ENCODE data around the gene ACOX3. TPM values are rescaled to one million over a fixed set of nuclear protein-coding genes. Genes with fewer than 3 reads are reported as not detected.
"Not testable (repeated sequence)": the region's sequence is repeated elsewhere in the genome, so short reads cannot be mapped to it uniquely, and the experiment has no call there.

The ACOX3 gene
- total and polyA plus RNA-seq, 10 of the 15 experiments (the other 5 are each of a cell fraction or from before 2014, with no cell fraction given), result 2.0 to 24.5 (median 14.0) TPM

DNA sequence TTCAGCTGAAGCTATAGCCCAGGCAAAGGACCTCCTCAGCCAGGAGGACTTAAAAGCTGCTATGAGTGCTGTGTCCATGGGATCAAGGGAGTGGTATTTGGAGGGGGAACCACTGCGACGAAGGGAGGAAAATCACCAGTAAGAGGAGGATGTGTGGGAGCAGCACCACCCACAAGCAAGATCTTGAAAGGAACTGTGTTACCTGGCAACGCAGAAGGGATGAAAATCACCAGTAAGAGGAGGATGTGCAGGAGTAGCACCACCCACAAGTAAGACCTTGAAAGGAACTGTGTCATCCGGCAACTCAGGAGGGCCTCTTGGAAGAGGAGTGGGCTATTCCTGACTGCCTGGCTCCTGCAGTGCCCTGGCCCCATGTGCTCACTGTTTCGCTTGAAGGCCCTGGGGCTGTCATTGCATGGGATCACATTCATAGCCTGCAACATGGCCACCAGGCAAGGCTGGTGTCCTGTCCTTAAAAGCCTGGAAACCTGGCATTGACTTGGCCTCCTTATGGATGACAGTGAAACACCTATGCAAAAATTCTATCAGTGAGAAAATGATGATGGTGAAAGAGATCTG is 48.4 kb upstream of the ACOX3 start (continued):
- TF ChIP-seq, protein P1, sequence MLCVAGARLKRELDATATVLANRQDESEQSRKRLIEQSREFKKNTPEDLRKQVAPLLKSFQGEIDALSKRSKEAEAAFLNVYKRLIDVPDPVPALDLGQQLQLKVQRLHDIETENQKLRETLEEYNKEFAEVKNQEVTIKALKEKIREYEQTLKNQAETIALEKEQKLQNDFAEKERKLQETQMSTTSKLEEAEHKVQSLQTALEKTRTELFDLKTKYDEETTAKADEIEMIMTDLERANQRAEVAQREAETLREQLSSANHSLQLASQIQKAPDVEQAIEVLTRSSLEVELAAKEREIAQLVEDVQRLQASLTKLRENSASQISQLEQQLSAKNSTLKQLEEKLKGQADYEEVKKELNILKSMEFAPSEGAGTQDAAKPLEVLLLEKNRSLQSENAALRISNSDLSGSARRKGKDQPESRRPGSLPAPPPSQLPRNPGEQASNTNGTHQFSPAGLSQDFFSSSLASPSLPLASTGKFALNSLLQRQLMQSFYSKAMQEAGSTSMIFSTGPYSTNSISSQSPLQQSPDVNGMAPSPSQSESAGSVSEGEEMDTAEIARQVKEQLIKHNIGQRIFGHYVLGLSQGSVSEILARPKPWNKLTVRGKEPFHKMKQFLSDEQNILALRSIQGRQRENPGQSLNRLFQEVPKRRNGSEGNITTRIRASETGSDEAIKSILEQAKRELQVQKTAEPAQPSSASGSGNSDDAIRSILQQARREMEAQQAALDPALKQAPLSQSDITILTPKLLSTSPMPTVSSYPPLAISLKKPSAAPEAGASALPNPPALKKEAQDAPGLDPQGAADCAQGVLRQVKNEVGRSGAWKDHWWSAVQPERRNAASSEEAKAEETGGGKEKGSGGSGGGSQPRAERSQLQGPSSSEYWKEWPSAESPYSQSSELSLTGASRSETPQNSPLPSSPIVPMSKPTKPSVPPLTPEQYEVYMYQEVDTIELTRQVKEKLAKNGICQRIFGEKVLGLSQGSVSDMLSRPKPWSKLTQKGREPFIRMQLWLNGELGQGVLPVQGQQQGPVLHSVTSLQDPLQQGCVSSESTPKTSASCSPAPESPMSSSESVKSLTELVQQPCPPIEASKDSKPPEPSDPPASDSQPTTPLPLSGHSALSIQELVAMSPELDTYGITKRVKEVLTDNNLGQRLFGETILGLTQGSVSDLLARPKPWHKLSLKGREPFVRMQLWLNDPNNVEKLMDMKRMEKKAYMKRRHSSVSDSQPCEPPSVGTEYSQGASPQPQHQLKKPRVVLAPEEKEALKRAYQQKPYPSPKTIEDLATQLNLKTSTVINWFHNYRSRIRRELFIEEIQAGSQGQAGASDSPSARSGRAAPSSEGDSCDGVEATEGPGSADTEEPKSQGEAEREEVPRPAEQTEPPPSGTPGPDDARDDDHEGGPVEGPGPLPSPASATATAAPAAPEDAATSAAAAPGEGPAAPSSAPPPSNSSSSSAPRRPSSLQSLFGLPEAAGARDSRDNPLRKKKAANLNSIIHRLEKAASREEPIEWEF (IDR thresholded peaks at IDR 0.05; ENCODE audit: insufficient replicate concordance, low read depth, low read length), result no peak
- no peak for TF ChIP-seq SREBF1 (IDR thresholded peaks at IDR 0.05; ENCODE audit: low read length)

DNA sequence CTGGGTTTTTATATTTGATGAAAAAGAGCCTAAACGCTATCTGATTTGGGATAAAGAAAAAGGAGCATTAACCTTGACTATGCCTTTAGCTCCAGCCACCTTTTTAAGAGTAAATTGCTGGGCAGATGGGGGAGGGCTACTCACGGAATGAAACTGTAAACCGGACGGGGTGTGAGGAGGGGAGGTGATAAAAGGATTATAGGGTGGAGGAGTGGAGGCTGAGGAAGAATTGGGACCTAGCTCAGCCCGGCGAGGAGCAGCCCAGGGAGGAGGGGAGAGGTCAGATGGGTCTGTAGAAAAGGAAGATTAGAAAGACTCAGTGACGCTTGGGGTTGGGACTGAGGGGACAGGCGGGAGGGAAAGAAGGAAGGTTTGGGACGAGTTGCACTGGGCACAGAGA is 46.1 kb upstream of the ACOX3 start:
- RAD21 ChIA-PET (ENCODE audit: unreplicated experiment); H3K9me3 ChIP-seq (replicated peaks; ENCODE audit: control insufficient read depth, insufficient read depth, low read length); ATAC-seq; POLR2A ChIA-PET; H2AFZ ChIP-seq (ENCODE audit: control insufficient read depth, low read depth, low read length); BruUV-seq (replicated peaks); SMC1A ChIA-PET (ENCODE audit: uncharacterized antibody, unreplicated experiment); FAIRE-seq; DNase-seq (ENCODE audit: low read depth, low spot score); H3K9ac ChIP-seq (ENCODE audit: control insufficient read depth, insufficient read depth, low read length); H3K4me2 ChIP-seq (ENCODE audit: control insufficient read depth, insufficient read depth); H4K20me1 ChIP-seq (ENCODE audit: control insufficient read depth, insufficient read depth); H3K27me3 ChIP-seq (replicated peaks in 1 of 2; ENCODE audit: control insufficient read depth in 2 of 2, insufficient read depth in 2 of 2, low read length in 1 of 2); H3K4me1 ChIP-seq (ENCODE audit: control insufficient read depth, insufficient read depth, low read length); CTCF ChIA-PET; H3K79me2 ChIP-seq (ENCODE audit: control insufficient read depth, insufficient read depth, low read length); H3K27ac ChIP-seq (ENCODE audit: control insufficient read depth, insufficient read depth); H3K36me3 ChIP-seq (ENCODE audit: control insufficient read depth in 2 of 2, insufficient read depth in 2 of 2, low read length in 1 of 2); intact Hi-C loops (cut with micrococcal nuclease; ENCODE audit: unreplicated experiment); in situ Hi-C loops (cut with MboI); H3K4me3 ChIP-seq: not testable (repeated sequence)
- 51% methylated on average over 9 of the region's 9 CpGs for WGBS (ENCODE audit: insufficient coverage, insufficient replicate concordance, low lambda C conversion rate, missing lambda C conversion rate)
